ENCODE results near the gene TAS1R3.
A peak's percentile ranks its signal among the peaks of the same experiment; 100 is the strongest.

TAS1R3 gene

GRCh38 chr1:1371746-1372711, 40.9 kb downstream of the TAS1R3 start:
- DNase-seq: peak; percentile 62 to 79

GRCh38 chr1:1373051-1373814, 42.2 kb downstream of the TAS1R3 start:
- no peak for DNase-seq

- no peak for DNase-seq
Observed at GRCh38 chr1:1373815-1374588, 42.9 kb downstream of the TAS1R3 start.

- DNase-seq: no peak
Observed at GRCh38 chr1:1374589-1374928, 43.5 kb downstream of the TAS1R3 start.

GRCh38 chr1:1374929-1375662, 44.0 kb downstream of the TAS1R3 start, which contains the start of gene AURKAIP1:
Gene AURKAIP1 (minus strand): TSS chr1:1375207. CDS start chr1:1374756, 451 bp downstream.
- peak; percentile 87 to 95 for DNase-seq

- no peak for DNase-seq
Observed at GRCh38 chr1:1376551-1377226, 45.6 kb downstream of the TAS1R3 start.

GRCh38 chr1:1377540-1378205, 46.6 kb downstream of the TAS1R3 start:
- DNase-seq: no peak

GRCh38 chr1:1380860-1381259, 49.8 kb downstream of the TAS1R3 start:
- no peak for DNase-seq

- no peak for DNase-seq
Observed at GRCh38 chr1:1381294-1381693, 50.2 kb downstream of the TAS1R3 start.
